Left forelimb (tissue), 1 donor: ENCODE measurements around the gene RFX3.

Source experiments
- DNase-seq: peaks from one replicate; pipeline ENCODE4 v3.0.0-alpha.2; 2018; ENCODE audit warnings: low spot score

The RFX3 gene

DNA sequence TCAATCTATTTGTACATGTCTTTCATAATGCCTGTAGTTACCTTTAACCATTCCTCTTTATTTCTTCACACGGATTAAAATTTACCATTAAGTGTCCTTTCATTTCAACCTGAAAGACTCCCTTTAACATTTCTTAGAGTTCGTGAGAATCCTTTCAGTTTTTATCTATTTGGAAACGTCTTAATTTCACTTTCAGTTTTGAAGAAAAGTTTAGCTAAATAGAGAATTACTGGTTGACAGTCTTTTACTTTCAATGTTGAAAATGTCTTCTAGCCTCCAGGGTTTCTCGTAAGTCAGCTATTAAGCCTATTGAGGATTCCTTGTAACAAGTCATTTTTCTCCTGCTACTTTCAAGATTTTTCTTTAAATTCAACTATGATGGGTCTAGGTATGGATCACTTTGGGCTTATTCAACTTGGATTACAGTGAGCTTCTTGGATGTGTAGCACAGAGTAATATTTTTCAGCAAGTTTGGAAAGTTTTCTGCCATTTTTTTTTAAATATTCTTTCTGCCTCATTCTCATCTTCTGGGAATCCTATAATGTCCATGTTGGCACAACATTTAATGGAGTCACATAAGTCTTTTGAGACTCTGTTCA is 48.5 kb downstream of the RFX3 start:
- DNase-seq = no peak

DNA sequence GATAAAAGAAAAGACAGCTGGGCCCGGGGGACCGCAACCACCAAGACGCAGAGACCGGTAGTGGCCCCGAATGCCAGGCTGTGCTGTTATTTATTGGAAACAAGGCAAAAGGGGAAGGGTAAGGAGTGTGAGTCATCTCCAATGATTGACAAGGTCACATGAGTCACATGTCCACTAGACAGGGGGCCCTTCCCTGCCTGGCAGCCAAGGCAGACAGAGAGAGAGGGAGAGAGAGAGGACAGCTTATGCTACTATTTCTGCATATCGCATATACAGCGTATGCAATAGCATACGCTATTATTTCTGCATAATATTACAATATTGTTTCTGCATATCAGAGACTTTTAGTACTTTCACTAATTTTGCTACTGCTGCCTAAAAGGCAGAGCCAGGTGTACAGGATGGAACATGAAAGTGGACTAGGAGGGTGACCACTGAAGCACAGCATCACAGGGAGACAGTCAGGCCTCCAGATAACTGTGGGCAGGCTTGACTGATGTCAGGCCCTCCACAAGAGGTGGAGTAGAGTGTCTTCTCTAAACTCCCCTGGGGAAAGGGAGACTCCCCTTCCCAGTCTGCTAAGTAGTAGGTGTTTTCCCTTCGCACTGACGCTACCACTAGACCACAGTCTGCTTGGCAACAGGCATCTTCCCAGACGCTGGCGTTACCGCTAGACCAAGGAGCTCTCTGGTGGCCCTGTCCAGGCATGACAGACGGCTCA is 50.3 kb downstream of the RFX3 start:
- no peak for DNase-seq

DNA sequence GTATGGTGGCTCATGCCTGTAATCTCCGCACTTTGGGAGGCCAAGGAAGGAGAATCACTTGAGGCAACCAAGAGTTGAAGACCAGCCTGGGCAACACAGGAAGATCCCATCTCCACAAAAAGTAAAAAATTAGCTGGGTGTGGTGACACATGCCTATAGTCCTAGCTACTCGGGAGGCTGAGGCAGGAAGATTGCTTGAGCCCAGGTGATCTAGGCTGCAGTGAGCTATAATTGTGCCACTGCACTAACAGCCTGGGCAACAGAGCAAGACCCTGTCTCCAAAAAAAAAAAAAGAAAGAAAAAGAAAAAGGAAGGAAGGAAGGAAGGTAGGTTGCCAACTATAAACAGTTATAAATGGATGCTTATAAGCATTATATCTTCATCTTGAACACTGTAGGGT is 51.0 kb downstream of the RFX3 start:
- DNase-seq = no peak

DNA sequence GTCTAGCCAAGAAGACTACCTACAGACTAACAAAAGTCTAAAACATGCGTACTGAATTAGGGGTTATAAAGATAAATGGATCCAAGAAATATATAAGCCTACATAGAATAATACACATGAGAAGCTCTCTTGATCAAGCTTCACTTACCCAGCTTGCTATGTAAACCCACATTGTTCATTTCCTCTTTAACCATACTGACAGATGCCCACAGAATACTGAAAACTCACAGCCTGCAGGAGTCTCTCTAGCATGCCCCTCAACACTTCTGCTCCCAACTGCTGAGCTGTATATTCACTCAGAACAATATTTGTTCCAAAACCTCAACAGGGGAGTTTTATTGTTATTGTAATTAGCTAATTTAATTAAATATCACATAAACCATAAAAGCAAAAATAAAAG is 52.4 kb downstream of the RFX3 start:
- no peak for DNase-seq

DNA sequence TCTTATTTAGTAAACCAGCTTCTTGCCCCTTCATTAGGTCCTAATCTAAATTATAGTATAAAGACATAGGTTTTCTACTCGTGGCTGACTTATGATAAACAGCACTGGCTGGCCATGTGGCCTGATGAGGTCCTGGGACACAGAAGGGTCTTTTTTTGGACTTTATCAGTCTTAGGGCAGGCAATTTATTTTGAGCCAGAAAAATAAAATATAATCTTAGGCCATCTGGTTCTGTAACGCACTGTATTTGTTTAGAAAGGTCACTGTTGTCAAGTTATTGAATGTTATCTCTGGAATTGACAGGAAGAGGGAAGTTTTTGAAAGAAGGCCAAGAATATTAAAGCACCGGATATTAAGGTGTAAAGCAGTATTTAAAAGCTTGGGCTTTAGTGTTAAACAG is 53.9 kb downstream of the RFX3 start:
- DNase-seq = no peak

DNA sequence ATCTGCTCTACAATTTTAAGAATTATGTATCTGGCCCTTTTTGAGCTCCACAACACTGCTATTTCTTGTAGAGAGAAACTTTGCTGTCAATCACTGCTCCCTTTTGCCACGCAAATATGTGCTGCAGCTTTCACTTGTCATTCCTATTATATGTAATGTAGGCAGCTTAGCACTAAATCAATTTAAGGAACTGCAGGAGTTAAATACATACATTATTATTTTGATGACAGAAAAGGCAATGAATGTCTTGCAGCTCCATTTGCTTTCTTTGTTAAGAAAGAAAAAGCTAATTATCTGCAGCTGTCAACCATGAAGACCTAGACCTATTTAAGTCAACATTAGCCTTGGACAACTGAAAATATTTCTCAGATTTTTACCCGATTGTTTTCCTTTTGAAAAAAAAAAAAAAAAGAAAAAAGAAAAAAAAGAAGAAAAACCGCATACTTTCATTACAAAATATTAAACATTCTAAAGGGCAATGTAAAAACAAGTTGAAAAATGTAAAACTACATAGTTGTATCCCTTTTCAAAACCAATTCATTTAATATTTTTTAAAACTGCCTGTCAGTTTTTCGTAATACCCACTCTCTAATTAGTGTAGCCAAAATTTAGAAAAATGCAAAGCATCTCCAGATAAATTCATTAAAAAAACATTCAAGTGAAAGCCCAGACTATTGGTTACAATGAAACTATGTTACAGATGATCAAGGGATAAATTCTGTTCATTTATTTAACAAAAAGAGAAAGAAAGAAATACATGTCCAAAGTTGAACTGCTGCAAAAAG is 57.2 kb downstream of the RFX3 start:
- no peak for DNase-seq

DNA sequence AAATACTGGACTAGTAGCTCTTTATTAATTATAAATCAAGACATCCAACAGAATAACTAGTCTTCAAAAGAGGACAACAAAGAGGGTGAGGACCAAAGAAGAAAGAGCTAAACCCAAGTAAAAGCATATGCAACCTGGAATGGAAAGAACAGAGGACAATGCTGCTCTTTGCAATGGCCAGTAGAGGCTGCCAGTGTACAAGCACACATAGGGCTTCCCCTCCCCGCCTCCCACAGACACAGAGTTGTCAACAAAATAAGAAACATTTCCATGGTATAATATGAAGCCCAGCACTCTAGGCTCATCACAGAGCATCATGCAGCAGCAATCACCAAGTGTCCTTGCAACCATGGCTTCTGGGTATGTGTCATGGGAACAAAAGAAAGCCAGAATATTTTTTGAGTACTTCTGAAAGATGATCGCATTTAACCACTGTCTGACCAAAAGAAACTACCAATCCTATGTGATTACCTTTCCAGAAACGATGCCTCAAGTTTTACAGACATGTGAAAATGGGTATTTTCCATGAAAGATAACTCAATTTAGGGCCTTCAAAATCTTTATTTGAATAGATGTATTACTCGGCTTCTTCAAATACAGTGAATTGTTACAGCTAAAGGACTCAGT is 58.1 kb downstream of the RFX3 start:
- DNase-seq = no peak

DNA sequence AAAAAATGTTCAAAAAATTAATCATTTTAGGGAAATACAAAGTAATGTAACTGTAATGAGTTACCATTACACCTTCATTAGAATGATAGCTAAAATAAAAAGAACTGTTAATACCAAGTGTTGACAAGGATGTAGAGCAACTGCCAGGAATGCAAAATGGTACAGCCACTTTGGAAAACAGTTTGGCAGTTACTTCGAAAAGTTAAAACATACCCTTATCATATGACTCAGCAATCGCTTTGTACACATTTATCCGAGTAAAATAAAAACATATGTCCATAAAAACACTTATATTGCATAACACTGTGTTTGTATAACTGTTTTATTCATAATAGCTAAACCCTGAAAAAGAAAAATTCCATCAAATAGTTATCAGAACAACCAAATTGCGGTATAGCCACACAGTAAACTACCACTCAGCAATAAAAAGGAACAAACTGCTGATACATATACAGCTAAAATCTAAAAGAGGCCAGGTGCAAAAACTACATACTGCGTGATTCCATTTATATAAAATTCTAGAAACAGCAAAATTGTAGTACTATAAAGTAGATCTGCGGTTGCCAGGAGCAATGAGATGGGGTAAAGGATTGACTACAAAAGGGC is 61.7 kb downstream of the RFX3 start:
- DNase-seq = no peak

DNA sequence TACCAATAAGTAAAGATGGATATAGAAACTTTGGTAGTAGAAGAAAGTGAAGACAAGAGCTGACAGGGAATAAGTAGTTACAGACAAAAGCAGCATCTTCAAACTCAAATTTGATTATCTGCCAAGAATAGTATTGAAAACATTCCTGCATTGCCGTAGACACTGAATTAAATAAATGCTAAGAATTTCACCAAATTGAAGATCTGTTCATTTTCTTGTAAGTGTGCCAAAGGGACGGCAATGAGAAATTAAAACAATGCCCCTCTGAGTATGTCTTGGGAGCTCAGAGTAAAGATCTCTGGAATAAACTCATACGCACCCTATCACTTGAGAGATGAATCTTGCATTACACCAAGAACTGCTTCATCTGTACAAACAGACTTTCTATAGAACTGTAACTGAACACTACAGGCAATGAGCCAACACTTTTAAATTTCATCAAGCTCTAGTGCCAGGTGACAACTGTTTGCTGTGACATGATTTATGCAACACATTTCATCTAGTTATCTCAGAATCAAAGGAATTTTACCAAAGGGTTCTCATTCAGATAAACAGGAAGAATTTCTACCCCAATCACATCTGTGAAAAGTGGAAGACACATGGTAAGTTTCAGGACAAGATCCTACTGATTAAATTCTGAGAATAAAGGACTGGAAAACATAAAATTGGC is 66.9 kb downstream of the RFX3 start:
- no peak for DNase-seq

DNA sequence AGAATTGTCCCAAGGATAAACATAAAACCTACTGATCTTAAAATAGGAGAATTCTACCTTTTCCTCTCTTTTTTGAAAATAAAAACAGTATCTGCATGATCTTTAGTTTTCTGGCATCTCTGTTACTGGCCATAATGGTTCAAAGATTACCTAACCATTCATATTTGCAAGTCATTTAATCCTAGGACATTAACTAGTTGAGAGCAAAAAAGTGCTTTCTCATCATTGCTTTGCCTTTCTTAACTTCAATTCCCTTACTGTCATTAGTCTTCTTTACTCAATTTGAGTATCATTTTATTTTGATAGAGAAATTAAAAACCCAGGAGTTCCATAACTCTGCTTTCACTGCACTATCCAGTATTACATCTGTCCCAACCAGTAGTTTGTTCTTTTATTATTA is 68.6 kb downstream of the RFX3 start:
- no peak for DNase-seq

DNA sequence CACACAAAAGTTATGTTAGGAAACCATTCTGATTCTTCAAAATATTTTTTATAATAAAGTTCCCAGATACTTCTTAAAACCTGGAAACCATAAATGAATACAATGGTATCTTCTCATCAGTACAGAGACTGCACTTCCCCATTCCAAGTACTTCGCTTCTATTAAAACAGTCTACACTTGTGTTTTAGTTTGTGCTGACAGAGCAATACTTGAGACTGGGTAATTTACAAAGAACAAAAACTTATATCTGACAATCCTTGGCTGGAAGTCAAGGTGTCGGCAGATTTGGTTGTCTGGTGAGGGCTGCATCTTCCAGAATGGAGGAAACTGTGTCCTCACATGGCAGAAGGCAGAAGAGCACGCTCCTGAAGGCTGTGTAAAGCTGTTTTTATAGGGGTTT is 70.1 kb downstream of the RFX3 start:
- DNase-seq = no peak

DNA sequence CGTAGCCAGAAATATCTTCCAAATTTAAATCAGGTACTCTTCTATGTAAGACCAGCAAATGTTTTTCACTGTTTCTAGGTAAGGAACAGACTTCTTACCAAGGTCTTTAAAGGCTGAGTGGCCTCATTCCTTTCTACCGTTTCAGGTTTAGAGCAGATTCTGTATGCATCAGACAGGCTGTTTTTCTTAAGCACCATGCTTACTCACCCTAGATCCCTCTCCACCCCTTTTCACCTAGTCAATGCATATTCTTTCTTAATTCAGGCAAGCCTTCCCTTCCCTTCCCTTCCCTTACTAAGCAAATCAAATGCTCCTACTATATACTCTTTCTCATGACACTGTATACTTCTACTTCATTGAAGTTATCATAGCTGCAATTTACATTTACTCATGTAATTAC is 70.7 kb downstream of the RFX3 start:
- DNase-seq = no peak

DNA sequence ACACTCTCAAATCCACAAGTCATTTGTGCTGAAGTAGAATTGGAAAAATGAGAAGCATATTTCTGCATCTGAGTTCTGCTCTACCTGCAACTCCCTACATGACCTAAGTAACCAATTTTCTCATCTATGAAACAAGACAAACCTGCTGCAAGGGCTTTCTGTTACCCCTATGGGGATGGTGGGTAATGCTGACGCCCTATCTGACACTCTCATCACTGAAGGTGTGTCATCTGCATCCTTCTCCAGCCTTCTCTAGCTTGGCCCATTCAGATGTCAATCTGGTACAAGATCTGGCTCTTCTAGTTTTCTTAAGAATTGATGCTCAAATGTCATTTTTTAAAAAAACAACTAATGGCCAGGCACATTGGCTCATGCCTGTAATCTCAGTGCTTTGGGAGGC is 73.8 kb downstream of the RFX3 start:
- no peak for DNase-seq

DNA sequence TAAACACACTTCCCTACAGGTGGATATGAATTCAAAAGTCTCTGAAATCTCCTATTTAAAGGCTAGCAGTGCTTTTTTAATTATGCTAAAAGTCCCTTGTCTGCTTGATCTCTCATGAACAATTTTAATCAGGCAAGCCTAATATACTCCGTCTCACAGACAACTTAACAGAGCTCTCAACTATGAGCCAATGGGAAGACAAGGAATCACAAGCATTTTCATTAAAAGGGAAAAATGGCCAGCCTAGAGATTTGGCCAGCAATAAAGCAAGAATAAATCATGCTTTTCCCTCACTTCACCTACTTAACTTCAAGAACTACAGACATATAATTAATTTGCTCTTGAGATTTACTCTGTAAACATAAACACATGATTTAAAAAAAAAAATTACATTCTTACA is 78.0 kb downstream of the RFX3 start:
- DNase-seq = no peak

DNA sequence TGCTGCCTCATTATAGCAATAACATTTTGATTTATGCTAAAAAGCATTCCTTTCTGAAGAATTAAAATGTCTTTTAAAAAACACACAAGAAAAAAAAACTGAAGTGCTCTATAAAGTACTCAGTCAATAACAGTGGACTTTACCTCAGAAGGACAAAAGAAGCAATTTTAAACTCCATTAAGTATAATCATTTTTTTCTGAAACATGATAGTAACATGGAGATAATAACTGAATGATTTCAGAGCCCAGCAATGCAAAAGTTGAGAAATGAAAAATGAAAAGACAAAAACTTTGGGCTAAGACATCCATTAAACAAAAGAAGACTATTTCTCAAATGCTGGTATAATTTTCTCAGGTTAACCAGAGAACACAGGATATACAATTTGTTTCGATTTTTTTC is 78.7 kb downstream of the RFX3 start:
- no peak for DNase-seq

DNA sequence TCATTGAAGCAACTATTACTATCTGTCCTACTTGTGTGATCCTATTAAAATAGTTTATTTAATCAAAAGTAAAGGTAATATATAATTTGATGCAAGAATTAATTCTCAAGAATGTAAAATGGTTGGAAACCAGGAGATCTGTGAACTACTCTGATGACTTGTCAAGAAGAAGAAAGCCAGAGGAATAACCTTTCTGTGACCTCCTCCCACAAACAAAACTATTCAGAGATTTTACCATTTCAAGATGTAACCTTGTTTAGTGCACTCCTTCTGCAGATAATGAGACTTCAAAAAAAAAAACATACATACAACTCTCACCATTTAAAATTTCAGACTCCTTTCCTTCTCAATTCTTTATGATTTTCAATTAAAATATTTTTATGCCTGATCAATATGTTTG is 79.5 kb downstream of the RFX3 start:
- no peak for DNase-seq

DNA sequence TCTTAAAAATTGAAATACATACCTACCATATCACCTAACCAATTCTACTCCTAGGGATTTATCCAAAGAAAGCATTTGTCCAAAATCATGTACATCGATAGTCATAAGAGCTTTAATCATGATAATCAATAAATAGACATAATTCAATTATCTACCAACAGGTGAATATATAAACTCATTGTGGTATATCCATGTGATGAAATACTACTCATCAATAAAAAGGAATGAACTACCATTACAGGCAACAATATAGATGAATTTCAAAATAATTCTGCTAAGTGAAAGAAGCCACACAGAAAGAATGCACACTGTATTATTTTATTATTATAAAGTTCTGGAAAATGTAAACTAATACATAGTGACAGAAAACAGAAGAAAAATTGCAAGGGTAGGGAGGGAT is 81.8 kb downstream of the RFX3 start:
- no peak for DNase-seq

DNA sequence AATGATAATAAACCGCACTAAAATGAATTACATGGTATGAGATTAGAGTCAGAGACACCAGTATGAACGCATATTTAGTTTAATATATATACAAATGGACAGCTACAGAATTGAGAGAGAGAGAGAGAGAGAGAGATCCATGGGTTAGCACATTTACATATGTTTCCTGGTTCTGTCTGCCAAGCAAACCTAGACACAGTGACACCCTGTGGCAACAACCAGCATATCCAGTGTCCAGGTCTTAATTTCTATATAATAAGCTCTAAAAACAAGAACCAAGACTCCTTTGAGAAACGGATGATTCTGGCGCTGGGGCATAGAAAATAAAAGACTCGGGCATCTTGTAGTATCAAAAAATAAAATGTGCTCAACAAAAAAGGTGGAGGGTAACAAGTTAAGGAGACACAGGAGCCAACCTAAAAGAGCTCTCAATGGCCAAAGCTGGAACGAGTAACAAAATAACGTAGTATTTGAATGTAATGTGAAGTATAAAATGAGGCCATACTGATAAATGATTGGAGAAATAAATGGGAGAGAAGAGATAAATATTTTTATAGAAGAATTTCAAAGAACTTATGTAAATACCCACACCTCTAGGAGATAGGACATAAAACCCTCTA is 84.5 kb downstream of the RFX3 start:
- no peak for DNase-seq

DNA sequence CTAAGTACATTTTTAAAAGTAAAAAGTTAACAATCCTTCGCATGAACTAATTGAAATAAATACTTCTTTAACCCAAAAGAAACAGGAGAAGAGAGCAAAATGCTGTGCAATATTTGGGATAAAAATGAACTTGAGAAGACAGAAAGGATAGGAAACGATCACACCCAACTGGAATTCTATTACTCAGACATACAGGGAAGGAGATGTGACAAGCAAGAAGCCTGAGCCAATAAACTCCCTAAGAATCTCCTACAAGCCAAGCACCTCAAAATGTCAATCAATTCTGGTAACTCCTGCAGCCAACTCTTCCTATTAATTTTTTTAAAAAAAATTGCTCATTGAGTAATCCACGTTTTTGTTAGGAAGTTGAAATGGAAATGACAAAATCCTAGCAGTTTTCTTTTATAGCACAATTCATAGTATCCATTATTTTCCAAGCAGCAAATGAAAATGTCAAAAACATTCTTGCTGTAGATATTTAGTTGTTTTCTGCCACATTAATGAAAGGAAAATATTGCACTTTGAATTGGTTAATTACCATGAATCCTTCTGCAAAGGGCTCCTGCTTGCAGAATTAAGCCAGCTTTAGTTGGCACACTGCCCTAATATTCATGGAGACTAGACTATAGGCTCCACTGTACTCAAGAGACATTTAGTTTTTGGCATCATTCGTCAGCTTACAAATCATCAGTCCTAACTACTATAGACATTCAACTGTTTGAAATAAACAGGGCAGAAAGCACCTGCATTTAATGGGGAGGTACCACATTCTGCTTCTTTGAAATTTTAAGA is 89.0 kb downstream of the RFX3 start:
- no peak for DNase-seq

DNA sequence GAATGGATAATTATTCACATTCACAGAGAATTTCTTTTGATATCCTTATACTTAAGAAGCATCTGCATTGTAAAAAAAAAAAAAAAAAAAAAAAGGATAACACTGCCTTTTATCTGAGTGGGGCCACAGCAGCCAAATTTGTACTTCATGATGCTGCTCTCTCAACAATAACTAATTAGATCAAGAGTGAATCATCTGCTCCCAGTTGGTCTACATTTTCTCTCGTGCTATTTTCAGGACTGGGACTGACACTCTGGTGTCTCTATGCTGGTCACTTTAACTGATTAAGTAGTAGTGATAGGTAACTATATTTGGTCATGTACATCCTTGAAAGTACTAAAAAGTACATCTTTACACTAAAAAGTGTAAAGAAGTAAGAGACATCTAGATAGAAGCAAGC is 90.1 kb downstream of the RFX3 start:
- DNase-seq = no peak

DNA sequence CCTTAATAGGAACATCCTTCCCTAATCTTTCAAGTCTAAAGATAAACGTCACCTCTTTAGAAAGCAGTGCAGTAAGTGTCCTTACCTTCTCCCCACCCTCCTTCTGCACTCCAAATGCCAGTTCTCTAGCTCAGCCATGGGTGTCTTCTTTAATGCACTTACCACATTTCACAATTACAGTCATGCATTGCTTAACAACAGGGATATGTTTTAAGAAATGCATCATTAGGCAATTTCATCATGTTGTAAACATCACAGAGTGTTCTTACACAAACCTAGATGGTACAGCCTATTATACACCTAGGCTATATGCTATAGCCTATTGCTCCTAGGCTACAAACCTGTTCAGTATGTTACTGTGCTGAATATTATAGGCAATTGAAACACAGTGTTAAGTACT is 91.2 kb downstream of the RFX3 start:
- DNase-seq = no peak
